Smooth muscle cell (in vitro differentiated cells): Measurements from ENCODE around the gene CLDND2. TPM values are rescaled to one million over a fixed set of nuclear protein-coding genes. Genes with fewer than 3 reads are reported as not detected.

Experiments used
- DNase-seq: peaks from one replicate; lab custom pipeline; 2025; ENCODE audit not compliant: unreplicated experiment; lab: John Stamatoyannopoulos, UW
- H2AFZ ChIP-seq: fragments of 200-600 bp; sonication (generic); 2 replicates; pipeline ENCODE4 v1.6.0; 2016; ENCODE audit warnings: antibody characterized with exemption, low read depth, mild to moderate bottlenecking
- H3F3A ChIP-seq: fragments of 200-600 bp; sonication (generic); 2 replicates; pipeline ENCODE4 v1.6.0; 2017; ENCODE audit warnings: antibody characterized with exemption, low read depth
- H3K27ac ChIP-seq: fragments of 200-600 bp; sonication (generic); 2 replicates; pipeline ENCODE4 v1.5.1; 2016; ENCODE audit warnings: low read depth, mild to moderate bottlenecking
- H3K27me3 ChIP-seq: fragments of 200-600 bp; sonication (generic); 2 replicates; pipeline ENCODE4 v1.6.1; 2016; ENCODE audit warnings: low read depth, mild to moderate bottlenecking
- H3K36me3 ChIP-seq: fragments of 200-600 bp; sonication (generic); 2 replicates; pipeline ENCODE4 v1.5.1; 2016; ENCODE audit warnings: low read depth
- H3K4me1 ChIP-seq: fragments of 200-600 bp; sonication (generic); 2 replicates; pipeline ENCODE4 v1.5.1; 2016; ENCODE audit warnings: low read depth
- H3K4me2 ChIP-seq: fragments of 200-600 bp; sonication (generic); 2 replicates; pipeline ENCODE4 v1.6.0; 2016; ENCODE audit warnings: mild to moderate bottlenecking
- H3K4me3 ChIP-seq: fragments of 200-600 bp; sonication (generic); 2 replicates; pipeline ENCODE4 v1.5.1; 2016; ENCODE audit warnings: mild to moderate bottlenecking
- H3K79me2 ChIP-seq: fragments of 200-600 bp; sonication (generic); 2 replicates; pipeline ENCODE4 v1.6.0; 2016; ENCODE audit warnings: low read depth, mild to moderate bottlenecking
- H3K9ac ChIP-seq: fragments of 200-600 bp; sonication (generic); 2 replicates; pipeline ENCODE4 v1.6.0; 2016; ENCODE audit warnings: low read depth
- H3K9me3 ChIP-seq: fragments of 200-600 bp; sonication (generic); replicated peaks from 2 replicates; pipeline ENCODE4 v1.5.1; 2016; ENCODE audit warnings: low read depth
- H4K20me1 ChIP-seq: fragments of 200-600 bp; sonication (generic); 2 replicates; pipeline ENCODE4 v1.6.0; 2016; ENCODE audit warnings: low read depth
- CTCF ChIP-seq: fragments of 200-600 bp; sonication (generic); IDR thresholded peaks from 2 replicates; pipeline ENCODE4 v1.5.1; 2017; ENCODE audit warnings: borderline replicate concordance, mild to moderate bottlenecking, antibody characterized with exemption; ENCODE audit not compliant: insufficient read depth, poor library complexity, severe bottlenecking
- WGBS: methylation state at CpG from one replicate; pipeline ENCODE4 v1.1.7; 2016; ENCODE audit warnings: low lambda C conversion rate; 5-methylcytosine and 5-hydroxymethylcytosine counted together
- polyA plus RNA-seq: library from polyadenylated mRNA; unstranded; fragments of >200 nt; fragmentation: Nextera tagmentation; extraction: Ambion mirVana; gene quantifications from 2 replicates; pipeline ENCODE4 v1.2.1, GENCODE V29; 2016
- total RNA-seq: library from RNA; depleted of rRNA; stranded (reverse); fragments of >200 nt; gene quantifications from 2 replicates; pipeline ENCODE4 v1.2.3, GENCODE V29; 2014

The CLDND2 gene
- total and polyA plus RNA-seq, 2 experiments from 2014 or later: 1.4 TPM; not detected in 1

GRCh38 chr19:51321799-51322198, 47.0 kb downstream of the CLDND2 start:
- WGBS: 88% methylated on average over 14 of the region's 14 CpGs
- Histone ChIP-seq H3K36me3 (no peaks in the 10 kb centered on the region), H3K27me3 (no peaks in the 10 kb centered on the region), H4K20me1 (no peaks in the 10 kb centered on the region), H3K9ac (no peak overlapping the region), H3K79me2 (no peaks in the 10 kb centered on the region), H3K4me2 (no peak overlapping the region), H2AFZ (no peak overlapping the region), H3K27ac (no peak overlapping the region), H3K9me3 (no peaks in the 10 kb centered on the region), H3K4me1 (no peaks in the 10 kb centered on the region), H3K4me3 (no peak overlapping the region), H3F3A (no peaks in the 10 kb centered on the region)
- no peak for DNase-seq
- no peak for TF ChIP-seq CTCF

GRCh38 chr19:51320280-51320657, 48.5 kb downstream of the CLDND2 start:
- no peaks in the 10 kb centered on the region for H3K79me2 ChIP-seq
- no peaks in the 10 kb centered on the region for H3K36me3 ChIP-seq
- WGBS: 59% methylated on average over 14 of the region's 14 CpGs
- no peak overlapping the region for H3K4me2 ChIP-seq
- no peaks in the 10 kb centered on the region for H3F3A ChIP-seq
- no peak for TF ChIP-seq CTCF
- H4K20me1 ChIP-seq: no peaks in the 10 kb centered on the region
- no peak for DNase-seq
- H3K27me3 ChIP-seq: no peaks in the 10 kb centered on the region
- H3K4me3 ChIP-seq: no peak overlapping the region
- no peak overlapping the region for H2AFZ ChIP-seq
- no peak overlapping the region for H3K9ac ChIP-seq
- H3K9me3 ChIP-seq: no peaks in the 10 kb centered on the region
- H3K4me1 ChIP-seq: no peaks in the 10 kb centered on the region
- no peak overlapping the region for H3K27ac ChIP-seq

- TF ChIP-seq CTCF: no peak
- no peaks in the 10 kb centered on the region for H3K79me2 ChIP-seq
Observed at GRCh38 chr19:51319649-51320279, 49.0 kb downstream of the CLDND2 start.

More at GRCh38 chr19:51319649-51320279, 49.0 kb downstream of the CLDND2 start:
- H3K27me3 ChIP-seq: no peaks in the 10 kb centered on the region
- H3K4me1 ChIP-seq: no peaks in the 10 kb centered on the region
- no peak overlapping the region for H3K27ac ChIP-seq
- H3F3A ChIP-seq: no peaks in the 10 kb centered on the region
- H3K4me2 ChIP-seq: no peak overlapping the region
- no peak overlapping the region for H2AFZ ChIP-seq
- no peak overlapping the region for H3K4me3 ChIP-seq
- 94% methylated on average over 14 of the region's 14 CpGs for WGBS
- H3K9ac ChIP-seq: no peak overlapping the region
- H3K9me3 ChIP-seq: no peaks in the 10 kb centered on the region
- no peak for DNase-seq
- H3K36me3 ChIP-seq: no peaks in the 10 kb centered on the region
- no peaks in the 10 kb centered on the region for H4K20me1 ChIP-seq
